ENCODE data around the gene PPARD. TPM values are rescaled to one million over a fixed set of nuclear protein-coding genes. Genes with fewer than 3 reads are reported as not detected.
"Not testable (repeated sequence)": the region's sequence is repeated elsewhere in the genome, so short reads cannot be mapped to it uniquely, and the experiment has no call there.

The PPARD gene
- total RNA-seq, 2 donors from 2014 or later = 11.0 to 14.8 TPM

- Histone ChIP-seq H3K9me3 (no peaks in the 10 kb centered on the region), H3K27ac (no peak overlapping the region), H3K27me3 (no peaks in the 10 kb centered on the region), H3K4me3 (no peak overlapping the region), H3K36me3 (no peaks in the 10 kb centered on the region), H3K4me1 (peaks cover 0 to 15% of the 10 kb centered on the region in 2 donors)
- DNase-seq (ENCODE audit: low spot score) = no peak
- TF ChIP-seq CTCF (IDR thresholded peaks at IDR 0.05) = no peak
Measured at GRCh38 chr6:35386989-35387388, 44.6 kb downstream of the PPARD start.

- H3K36me3 ChIP-seq = no peaks in the 10 kb centered on the region
- no peak for DNase-seq (ENCODE audit: low spot score)
- no peak for TF ChIP-seq CTCF (IDR thresholded peaks at IDR 0.05)
- H3K4me1 ChIP-seq = peaks cover 0 to 25% of the 10 kb centered on the region in 2 donors
- H3K9me3 ChIP-seq = no peaks in the 10 kb centered on the region
- no peaks in the 10 kb centered on the region for H3K27me3 ChIP-seq
- H3K27ac ChIP-seq = no peak overlapping the region
- H3K4me3 ChIP-seq = no peak overlapping the region
Measured at GRCh38 chr6:35388030-35388429, 45.7 kb downstream of the PPARD start.

GRCh38 chr6:35388772-35389352 lies 46.5 kb downstream of the PPARD start:
- H3K27ac ChIP-seq = no peak overlapping the region
- no peaks in the 10 kb centered on the region for H3K36me3 ChIP-seq
- peaks cover 0 to 31% of the 10 kb centered on the region in 2 donors for H3K4me1 ChIP-seq

GRCh38 chr6:35389386-35389785 lies 47.0 kb downstream of the PPARD start:
- H3K36me3 ChIP-seq; H3K4me3 ChIP-seq; H3K27me3 ChIP-seq; H3K9me3 ChIP-seq; DNase-seq (ENCODE audit: low spot score); H3K27ac ChIP-seq: not testable (repeated sequence)
- H3K4me1 ChIP-seq = peaks cover 0 to 31% of the 10 kb centered on the region in 2 donors

More at GRCh38 chr6:35388772-35389352, 46.5 kb downstream of the PPARD start:
- Histone ChIP-seq H3K4me3 (no peak overlapping the region), H3K9me3 (no peaks in the 10 kb centered on the region), H3K27me3 (no peaks in the 10 kb centered on the region)
- TF ChIP-seq CTCF (IDR thresholded peaks at IDR 0.05) = no peak
- DNase-seq (ENCODE audit: low spot score) = no peak

GRCh38 chr6:35391240-35391968 lies 49.0 kb downstream of the PPARD start:
- no peak overlapping the region for H3K4me3 ChIP-seq
- DNase-seq (ENCODE audit: low spot score) = no peak
- no peaks in the 10 kb centered on the region for H3K36me3 ChIP-seq
- H3K9me3 ChIP-seq = no peaks in the 10 kb centered on the region
- no peaks in the 10 kb centered on the region for H3K27me3 ChIP-seq
- H3K27ac ChIP-seq = no peak overlapping the region
- no peak for TF ChIP-seq CTCF (IDR thresholded peaks at IDR 0.05)
- H3K4me1 ChIP-seq = peaks cover 0 to 26% of the 10 kb centered on the region in 2 donors

- no peak for DNase-seq (ENCODE audit: low spot score)
- Histone ChIP-seq H3K4me1 (peaks cover 0 to 26% of the 10 kb centered on the region in 2 donors), H3K9me3 (no peaks in the 10 kb centered on the region), H3K36me3 (no peaks in the 10 kb centered on the region), H3K27me3 (no peaks in the 10 kb centered on the region), H3K4me3 (no peak overlapping the region), H3K27ac (no peak overlapping the region)
- TF ChIP-seq CTCF (IDR thresholded peaks at IDR 0.05) = no peak
Measured at GRCh38 chr6:35392111-35392702, 49.8 kb downstream of the PPARD start.
